Psoas muscle (tissue), 8 donors: Measurements from ENCODE around the gene MSANTD2. TPM values are rescaled to one million over a fixed set of nuclear protein-coding genes. Genes with fewer than 3 reads are reported as not detected.
A peak's percentile ranks its signal among the peaks of the same experiment; 100 is the strongest.

Experiments used
- ATAC-seq, 4 donors: fragments of 200-7000 bp; cut with Tn5 transposase; one replicate each; pipeline ENCODE4 v1.9.1; 2020; ENCODE audit warnings: moderate library complexity in 3 of 4, mild to moderate bottlenecking in 2 of 4
- DNase-seq, 2 donors: peaks; one replicate each; pipeline ENCODE4 v3.0.0-alpha.2; 2020
- H3K27ac ChIP-seq: fragments of 200-600 bp; one replicate; pipeline ENCODE4 v1.8.0; 2022
- H3K27me3 ChIP-seq, 3 donors: fragments of 200-600 bp in 1 of 3; one replicate each; pipeline versions ENCODE4 v1.6.1 to v1.8.0; 2013 to 2022; ENCODE audit warnings: low read length in 2 of 3, mild to moderate bottlenecking in 2 of 3, moderate library complexity in 1 of 3; ENCODE audit not compliant: insufficient read depth in 3 of 3
- H3K36me3 ChIP-seq, 2 donors: fragments of 200-600 bp in 1 of 2; one replicate each; pipeline versions ENCODE4 v1.6.1 to v1.8.0; 2013 to 2022; ENCODE audit warnings: low read depth in 1 of 2, mild to moderate bottlenecking in 1 of 2, moderate library complexity in 1 of 2; ENCODE audit not compliant: insufficient read depth in 1 of 2
- H3K4me1 ChIP-seq: fragments of 200-600 bp; one replicate; pipeline ENCODE4 v1.8.0; 2022
- H3K4me3 ChIP-seq: fragments of 200-600 bp; one replicate; pipeline ENCODE4 v1.8.0; 2022; ENCODE audit warnings: mild to moderate bottlenecking
- H3K9me3 ChIP-seq: fragments of 200-600 bp; one replicate; pipeline ENCODE4 v1.8.0; 2022
- WGBS, 3 donors: extraction: QIAGEN DNeasy Blood & Tissue Kit; methylation state at CpG; one replicate each; pipeline versions ENCODE4 v1.1.6 to v1.1.7; 2013; 5-methylcytosine and 5-hydroxymethylcytosine counted together
- intact Hi-C, 2 donors: fragments of 100-400 bp; cut with DNase I; formaldehyde crosslinking; loops; one replicate each; pipeline versions ENCODE4 v1.11.0 to v1.14.2; 2022
- polyA plus RNA-seq, 3 donors: library from polyadenylated mRNA; stranded (reverse); fragments of 200-250 nt; gene quantifications; one replicate each; pipeline ENCODE4 v1.2.3, GENCODE V29; 2013
- total RNA-seq, 4 donors: library from RNA; stranded (reverse); fragmentation: NEBNext Ultra II Directional in 2 of 4; extraction: Animal tissue kit (Norgen Biotek cat#: 25700) in 2 of 4; gene quantifications; one replicate each; pipeline versions ENCODE4 v1.2.1 to v1.2.4, GENCODE V29; 2021 to 2023
- TF ChIP-seq, protein P1 (sequence below): fragments of 200-600 bp; IDR thresholded peaks from one replicate; pipeline ENCODE4 v1.8.0; 2022; ENCODE audit warnings: antibody characterized with exemption
- donor health status: healthy with polysubstance abuse.
- donor health status: DM: no; HTN: no; CAD: no; lungs with moderate emphysema.
- donor health status: Bipolar disorder and iron deficiency.
- donor health status: healthy.
- donor health status: DM: yes; HTN: yes; CAD: no.
- donor health status: DM: no; HTN: no; CAD: no.
- donor health status: DM: no; HTN: no; CAD: no.
- donor health status: DM: yes; HTN: yes; CAD: no.

MSANTD2 gene
- total and polyA plus RNA-seq, 7 donors: 2.8 to 5.4 (median 4.0) TPM

DNA sequence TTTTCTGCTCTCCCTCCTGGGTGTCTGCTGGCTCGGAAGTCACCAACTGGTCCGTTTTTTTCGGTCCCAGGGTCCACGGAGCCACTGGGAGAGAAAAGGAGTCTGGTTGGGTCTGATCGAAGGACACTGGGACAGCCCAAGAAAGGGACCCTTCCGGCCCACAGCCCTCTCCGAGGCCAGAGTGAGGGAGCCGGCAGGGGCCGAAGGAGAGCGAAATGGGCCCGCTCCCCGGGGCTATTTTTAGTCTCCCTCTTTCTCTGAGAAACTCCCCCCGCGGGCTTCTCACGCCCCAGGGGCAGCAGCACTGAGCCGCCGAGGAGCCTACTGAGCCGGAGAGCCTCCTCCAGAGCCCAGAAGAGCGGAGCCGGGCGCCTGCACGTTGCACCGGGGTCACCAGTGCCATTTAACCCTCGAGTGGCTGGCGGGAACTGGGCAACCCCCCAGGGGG, 40.0 kb downstream of the MSANTD2 start:
- Histone ChIP-seq H3K27me3 (peaks cover 0 to 60% (median 26%) of the 10 kb centered on the region in 3 donors), H3K4me1 (peaks cover 27% of the 10 kb centered on the region), H3K27ac (peak overlapping the region; percentile 81), H3K36me3 (peaks cover 0 to 4% of the 10 kb centered on the region in 2 donors), H3K4me3 (peak overlapping the region; percentile 74), H3K9me3 (no peaks in the 10 kb centered on the region)
- intact Hi-C loops: loop anchor here in 1 of 2 donors (5.0 kb wide), 2 partner anchors 77 to 88 kb away; partner anchors contain the start of genes SIAE and SPA17
- ATAC-seq (peak in 2 of 4 donors; percentile 9 to 21), DNase-seq (peak; percentile 24 to 69)
- TF ChIP-seq, protein P1, sequence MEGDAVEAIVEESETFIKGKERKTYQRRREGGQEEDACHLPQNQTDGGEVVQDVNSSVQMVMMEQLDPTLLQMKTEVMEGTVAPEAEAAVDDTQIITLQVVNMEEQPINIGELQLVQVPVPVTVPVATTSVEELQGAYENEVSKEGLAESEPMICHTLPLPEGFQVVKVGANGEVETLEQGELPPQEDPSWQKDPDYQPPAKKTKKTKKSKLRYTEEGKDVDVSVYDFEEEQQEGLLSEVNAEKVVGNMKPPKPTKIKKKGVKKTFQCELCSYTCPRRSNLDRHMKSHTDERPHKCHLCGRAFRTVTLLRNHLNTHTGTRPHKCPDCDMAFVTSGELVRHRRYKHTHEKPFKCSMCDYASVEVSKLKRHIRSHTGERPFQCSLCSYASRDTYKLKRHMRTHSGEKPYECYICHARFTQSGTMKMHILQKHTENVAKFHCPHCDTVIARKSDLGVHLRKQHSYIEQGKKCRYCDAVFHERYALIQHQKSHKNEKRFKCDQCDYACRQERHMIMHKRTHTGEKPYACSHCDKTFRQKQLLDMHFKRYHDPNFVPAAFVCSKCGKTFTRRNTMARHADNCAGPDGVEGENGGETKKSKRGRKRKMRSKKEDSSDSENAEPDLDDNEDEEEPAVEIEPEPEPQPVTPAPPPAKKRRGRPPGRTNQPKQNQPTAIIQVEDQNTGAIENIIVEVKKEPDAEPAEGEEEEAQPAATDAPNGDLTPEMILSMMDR: no peak
- 7 to 22% (median 10%) methylated on average over 25 of the region's 25 CpGs for WGBS, 3 donors

DNA sequence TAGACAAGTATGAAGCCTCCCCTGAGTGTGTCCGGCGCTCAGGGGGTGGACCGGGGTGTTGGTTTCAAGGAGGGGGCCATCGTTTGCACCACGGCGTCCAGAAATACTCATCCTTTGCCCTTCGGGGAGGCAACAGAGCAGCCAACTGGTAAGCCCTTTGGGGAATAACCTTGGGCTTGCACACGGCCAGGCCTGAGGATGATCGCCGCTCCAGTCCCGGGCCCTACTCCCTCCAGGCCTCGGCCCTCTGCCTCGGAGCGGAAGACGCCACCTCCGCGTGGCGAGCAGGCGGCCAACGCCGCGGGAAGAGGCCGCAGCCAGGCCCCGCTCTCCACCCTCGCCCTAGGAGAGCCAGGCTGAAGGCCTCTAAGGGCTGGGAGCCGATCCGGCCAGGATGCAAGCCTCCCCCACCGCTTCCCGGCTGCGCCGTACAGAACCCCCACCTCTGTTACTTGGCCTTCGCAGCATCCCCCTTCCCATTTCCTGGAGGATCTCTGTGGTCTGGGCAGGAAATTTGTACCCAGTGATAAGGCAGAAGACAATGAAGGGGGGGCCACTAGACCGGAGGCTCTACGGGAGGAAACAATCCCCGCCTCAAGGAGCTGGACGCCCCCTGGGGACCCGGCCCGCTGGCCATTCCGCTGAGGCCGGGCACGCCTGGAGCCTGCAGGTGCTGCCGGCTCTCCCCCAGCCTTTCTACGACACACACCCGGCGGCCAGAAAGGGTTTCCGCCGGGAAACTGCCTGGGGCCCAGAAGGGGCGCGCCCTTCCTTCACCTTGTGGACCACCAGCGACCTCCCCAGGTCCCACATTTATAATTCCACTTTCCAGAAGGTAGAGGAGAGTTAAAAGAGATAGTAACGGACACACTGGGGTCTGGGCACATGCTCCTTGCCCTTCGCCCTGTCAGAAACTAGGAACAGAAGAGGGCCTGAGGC, 40.7 kb downstream of the MSANTD2 start:
- no peaks in the 10 kb centered on the region for H3K9me3 ChIP-seq
- DNase-seq (peak; percentile 52 to 76), ATAC-seq (peak; percentile 27 to 51 (median 46))
- H3K27ac ChIP-seq: peak overlapping the region; percentile 81
- peaks cover 0 to 60% (median 26%) of the 10 kb centered on the region in 3 donors for H3K27me3 ChIP-seq
- H3K4me1 ChIP-seq: peaks cover 27% of the 10 kb centered on the region
- H3K36me3 ChIP-seq: no peaks in the 10 kb centered on the region
- peak overlapping the region; percentile 74 for H3K4me3 ChIP-seq
- TF ChIP-seq, protein P1: no peak
- WGBS, 3 donors: 44 to 56% (median 44%) methylated on average over 50 to 52 of the region's 52 CpGs
- intact Hi-C loops: loop anchor here in 1 of 2 donors (5.0 kb wide), 2 partner anchors 78 to 87 kb away; partner anchors contain the start of genes SIAE and SPA17

DNA sequence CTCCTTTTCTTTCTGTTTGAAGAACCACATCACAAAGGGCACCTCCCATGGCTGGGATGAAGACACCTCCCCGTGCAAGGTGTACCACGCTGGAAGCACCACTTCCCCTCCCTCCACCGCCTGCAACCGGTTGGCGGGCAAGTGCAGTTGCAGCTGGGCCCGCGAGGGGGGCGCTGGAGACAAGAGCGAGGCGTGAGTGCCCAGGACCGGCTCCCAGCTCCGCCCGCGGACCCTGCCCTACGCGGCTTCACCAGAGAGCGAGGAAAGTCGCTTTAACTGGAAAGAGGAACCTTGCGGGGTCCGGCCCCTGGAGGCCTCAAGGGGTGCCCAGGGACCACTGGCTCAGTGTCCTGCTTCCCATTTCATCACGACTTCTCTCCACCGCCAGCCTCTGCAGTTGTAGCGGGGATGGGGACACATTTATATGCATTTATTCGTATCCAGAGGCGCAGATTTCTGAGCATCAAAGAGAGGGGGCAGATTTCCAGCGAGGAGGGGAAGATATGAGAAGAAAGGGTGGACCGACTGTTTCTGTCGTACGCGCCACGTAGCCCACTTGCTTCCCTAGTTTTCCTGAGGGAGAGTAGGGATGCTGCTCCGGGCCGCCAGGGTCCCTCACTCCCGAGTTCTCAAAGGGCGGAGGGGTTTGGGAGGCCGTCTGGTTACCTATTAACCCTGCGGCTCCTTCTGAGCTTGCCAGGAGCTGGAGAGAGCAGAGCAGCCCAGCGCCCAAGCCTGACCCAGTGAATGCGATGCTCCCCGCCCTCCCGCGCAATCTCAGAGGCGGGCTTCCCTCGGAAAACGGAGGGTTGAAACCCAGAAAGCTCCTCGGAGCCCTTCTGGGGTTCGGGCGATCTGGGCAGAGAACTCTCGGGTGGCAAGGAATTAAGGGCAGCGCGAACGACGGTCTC, 41.6 kb downstream of the MSANTD2 start:
- peak; percentile 74 to 78 for DNase-seq
- Histone ChIP-seq H3K36me3 (peaks cover 0 to under 1% of the 10 kb centered on the region in 2 donors), H3K27me3 (peaks cover 0 to 60% (median 26%) of the 10 kb centered on the region in 3 donors), H3K4me3 (peak overlapping the region; percentile 74), H3K27ac (peak overlapping the region; percentile 81), H3K4me1 (peaks cover 27% of the 10 kb centered on the region), H3K9me3 (no peaks in the 10 kb centered on the region)
- intact Hi-C loops: no loop called here
- peak; percentile 66 to 76 (median 72) for ATAC-seq
- WGBS, 3 donors: 6 to 12% (median 10%) methylated on average over 53 of the region's 53 CpGs
- TF ChIP-seq, protein P1: peak; percentile 66

DNA sequence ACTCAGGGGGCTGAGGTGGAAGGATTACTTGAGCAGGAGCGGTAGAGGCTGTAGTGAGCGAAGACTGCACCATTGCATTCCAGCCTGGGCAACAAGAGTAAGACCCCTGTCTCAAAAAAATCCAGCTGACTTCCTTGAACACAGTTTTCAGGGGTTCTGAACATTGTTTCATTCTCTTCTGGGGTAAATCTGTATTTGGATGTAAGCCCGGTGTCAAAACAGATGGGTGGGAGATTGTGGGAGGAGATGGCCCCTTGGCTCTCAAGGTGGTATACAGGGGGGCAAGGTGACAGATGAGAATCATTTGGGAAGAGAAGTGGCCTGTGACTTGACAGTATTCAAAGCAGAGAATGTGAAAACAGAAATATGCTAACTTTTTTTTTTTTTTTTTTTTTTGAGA, 42.9 kb downstream of the MSANTD2 start:
- H3K27ac ChIP-seq: no peak overlapping the region
- peaks cover 0 to 6% of the 10 kb centered on the region in 2 donors for H3K36me3 ChIP-seq
- intact Hi-C loops: no loop called here

More for the DNA sequence above, 42.9 kb downstream of the MSANTD2 start:
- no peaks in the 10 kb centered on the region for H3K9me3 ChIP-seq
- peaks cover 18% of the 10 kb centered on the region for H3K4me1 ChIP-seq
- 55 to 58% (median 57%) methylated on average over 3 of the region's 3 CpGs for WGBS, 3 donors
- peaks cover 0 to 52% (median 21%) of the 10 kb centered on the region in 3 donors for H3K27me3 ChIP-seq
- H3K4me3 ChIP-seq: no peak overlapping the region
- TF ChIP-seq, protein P1: no peak
- ATAC-seq (no peak), DNase-seq (no peak)
